GM18498 (cell line): Measurements from ENCODE around the gene LRRC4.
A peak's percentile ranks its signal among the peaks of the same experiment; 100 is the strongest.

Source experiments
- ATAC-seq: cut with Tn5 transposase; IDR thresholded peaks from one replicate; pipeline ENCODE4 v1.9.1; 2021; ENCODE audit warnings: mild to moderate bottlenecking, moderate library complexity; ENCODE audit not compliant: unreplicated experiment

LRRC4 gene

DNA sequence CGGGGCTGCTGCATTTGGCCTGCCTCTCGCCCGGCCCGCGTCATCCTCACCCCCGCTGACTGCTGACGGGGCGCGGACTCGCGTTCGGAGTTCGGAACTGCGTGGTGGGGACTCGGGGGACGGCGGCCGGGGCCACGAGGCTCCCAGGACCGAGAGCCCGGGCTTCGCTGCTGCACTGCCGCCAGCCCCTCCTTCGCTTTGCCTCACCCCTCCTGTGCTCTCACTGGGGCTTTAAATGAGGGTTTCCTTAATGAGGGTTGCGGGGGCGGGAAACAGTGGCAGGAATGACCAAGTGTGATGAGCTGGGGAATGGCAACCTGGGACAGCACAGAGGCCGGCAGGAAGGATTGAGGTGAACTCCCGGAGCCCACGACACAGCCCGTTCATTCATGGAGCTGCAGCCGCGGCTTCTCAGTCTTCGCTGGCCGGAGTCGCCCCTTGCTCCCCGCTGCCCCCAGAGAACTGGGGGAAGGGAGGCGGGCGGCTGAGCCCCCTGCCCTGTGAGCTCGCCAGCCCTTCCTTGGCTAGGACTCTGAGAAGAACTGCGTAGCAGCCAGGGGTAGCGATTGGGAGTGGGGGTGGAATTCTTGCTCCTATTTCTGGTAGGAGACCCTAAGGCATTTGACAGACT, 1.5 kb upstream of the LRRC4 start:
- ATAC-seq, result no peak

GRCh38 chr7:128031901-128032604, 816 bp upstream of the LRRC4 start:
- peak; percentile 68 for ATAC-seq

- ATAC-seq, result no peak
Observed at GRCh38 chr7:128030263-128030653, 979 bp downstream of the LRRC4 start.

GRCh38 chr7:128029405-128029995, 1.7 kb downstream of the LRRC4 start:
- ATAC-seq, result no peak

DNA sequence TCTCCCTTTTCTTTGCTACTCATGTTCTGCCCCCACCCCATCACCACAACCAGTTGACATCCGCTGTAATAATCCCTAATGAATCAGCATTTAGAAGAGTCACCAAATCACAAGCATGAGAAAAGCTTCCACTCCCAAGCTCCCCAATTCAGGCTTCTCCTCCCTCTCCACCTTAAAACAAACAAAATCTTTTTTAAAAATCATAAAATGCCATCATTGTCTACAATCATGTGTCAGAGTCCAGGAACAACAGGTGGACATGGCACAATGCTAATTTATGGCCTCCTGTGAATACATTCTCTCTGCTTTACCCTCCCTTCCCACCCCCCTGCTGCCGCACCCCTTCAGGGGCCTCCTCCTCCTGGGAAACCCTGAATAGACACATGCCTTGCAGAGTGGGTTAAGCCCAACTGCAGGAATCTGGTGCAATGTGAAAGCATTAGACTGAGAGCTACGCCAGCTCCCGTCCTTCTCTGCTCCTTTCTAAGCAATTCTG, 3.7 kb downstream of the LRRC4 start:
- ATAC-seq, result no peak

DNA sequence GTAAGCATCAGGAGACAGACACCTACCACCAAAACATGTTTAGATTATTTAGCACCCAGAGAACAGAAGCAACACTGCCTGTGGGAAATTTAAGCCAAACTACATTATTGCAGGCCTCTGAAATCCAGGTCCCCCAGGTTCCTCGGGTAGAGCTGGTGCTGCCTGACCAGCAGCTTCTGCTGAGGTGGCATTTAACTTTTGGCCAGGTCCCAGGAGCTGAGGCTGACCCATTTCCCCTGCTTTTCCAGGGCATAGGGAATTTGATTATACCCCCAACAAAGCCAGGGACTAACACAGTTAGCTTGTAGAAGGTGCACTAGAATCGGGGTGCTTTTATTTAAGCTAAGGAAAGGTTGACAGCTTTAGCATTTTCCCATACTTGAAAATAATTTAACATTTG, 4.7 kb downstream of the LRRC4 start:
- ATAC-seq, result no peak

DNA sequence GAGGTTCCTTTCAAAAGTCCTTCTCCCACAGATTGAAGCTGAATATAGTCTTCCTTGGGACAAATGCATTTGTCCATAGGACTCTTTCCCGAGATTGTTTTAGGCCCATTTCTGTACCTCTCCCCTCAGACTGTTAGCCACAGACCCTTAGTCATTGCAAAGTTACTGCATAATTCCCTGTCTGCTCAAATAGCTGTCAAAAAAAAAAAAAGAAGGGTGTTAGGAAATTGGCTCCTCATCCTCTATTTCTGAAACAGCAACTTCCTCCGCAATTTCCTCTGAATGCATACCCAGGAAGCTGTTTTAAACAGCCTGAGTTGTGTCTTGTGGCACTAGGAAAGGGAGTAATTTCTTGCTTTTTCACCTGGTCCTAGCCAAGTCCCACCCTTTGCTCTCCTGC, 5.4 kb downstream of the LRRC4 start:
- ATAC-seq, result no peak

GRCh38 chr7:128025380-128025779, 5.9 kb downstream of the LRRC4 start:
- ATAC-seq, result no peak

DNA sequence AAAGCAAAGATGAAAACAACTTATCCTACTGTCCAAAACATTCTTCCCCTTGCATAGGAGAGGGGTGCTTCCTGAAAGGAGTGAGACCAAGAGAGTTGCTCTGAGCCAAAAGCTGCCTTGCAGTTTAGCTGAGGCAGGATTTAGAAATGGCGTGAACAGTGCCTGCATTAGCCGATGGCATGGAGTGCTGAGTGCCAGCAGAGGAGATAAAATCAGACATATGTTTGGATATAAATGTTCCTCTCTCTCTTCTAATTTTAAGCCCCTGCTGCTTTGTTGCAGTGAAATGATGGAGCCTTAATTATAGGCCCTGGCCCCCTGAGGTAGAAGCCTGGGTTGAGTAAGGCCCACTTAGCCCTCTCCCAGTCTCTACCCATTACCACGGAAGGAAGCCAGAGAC, 7.1 kb downstream of the LRRC4 start:
- no peak for ATAC-seq

DNA sequence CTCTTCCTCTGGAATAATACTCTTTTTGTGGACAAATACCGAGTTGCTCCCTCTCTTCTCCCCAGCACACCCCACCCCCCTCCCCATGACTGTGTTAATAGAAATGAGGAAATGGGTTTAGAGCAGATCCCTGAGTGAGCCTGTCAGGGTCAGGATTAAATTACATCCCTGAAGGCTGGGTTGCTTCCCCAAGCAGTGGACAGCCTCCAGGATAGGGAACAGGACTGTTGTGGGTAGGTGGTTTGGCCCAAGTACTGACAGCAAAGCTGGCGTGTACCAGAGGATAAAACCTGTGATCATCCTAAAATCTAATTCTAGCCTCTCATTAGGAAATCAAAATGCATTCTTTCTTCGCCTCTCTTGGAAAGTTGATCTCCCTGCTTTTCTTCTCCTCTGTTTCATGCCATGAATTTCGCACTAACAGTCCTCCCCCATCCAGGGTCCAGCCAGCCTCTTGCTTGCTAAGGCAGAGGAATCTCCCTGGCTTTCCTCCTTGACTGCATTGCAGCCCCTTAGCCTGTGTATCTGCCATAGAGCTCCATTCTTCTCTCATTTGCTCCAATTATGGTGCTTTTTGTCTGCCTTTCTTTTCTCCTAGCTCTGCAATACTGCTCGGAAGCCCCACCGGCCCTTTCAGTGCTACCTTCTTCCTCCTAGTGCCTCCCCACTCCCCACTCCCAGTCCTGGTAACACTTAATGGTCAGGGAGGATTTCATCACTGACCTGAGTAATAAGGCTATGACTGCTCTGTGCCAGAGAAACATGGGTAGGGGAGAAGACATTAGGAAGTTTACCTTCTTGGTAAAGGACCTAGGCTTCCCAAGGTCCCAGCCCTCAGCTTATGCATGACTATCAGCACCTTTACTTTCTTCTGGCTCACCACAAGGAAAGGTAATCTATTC, 8.4 kb downstream of the LRRC4 start:
- no peak for ATAC-seq

DNA sequence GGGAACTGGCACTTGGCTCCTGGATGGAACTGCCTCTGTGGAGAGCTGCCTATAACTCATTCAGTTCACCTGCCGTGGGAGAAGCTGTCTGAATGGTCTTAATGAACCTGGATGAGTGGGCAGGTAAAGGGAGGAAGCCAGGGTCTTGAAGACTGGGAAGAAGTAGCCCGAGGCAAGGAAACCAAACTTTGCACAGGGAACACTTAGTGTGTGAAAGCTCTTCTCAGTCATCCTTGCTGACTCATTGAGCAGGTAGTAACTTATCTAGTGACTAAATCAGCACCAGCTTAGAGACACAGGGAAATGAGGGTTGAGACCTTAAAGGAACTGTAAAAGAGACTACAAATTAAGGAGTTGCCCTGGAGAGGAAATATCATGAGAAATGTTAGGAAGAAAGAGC, 9.9 kb downstream of the LRRC4 start:
- no peak for ATAC-seq

DNA sequence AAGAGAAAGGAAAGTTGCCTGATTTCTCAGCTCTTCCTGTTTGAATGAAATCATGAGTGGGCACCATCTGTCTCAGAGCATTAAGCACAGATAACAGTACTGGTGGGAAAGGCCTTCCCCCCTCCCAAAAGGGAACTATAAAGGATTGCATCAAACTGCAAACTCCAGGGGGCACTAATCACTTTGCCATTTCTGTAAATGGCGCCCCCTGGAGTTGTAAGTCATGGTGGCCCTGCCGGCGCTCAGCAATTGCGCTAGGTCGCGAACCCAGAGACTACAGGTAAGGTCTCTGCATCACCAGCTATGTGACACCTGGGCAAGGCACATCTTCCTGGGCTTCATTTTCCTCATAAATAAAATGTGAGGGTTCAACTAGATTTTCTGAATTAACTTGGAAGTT, 11.1 kb downstream of the LRRC4 start:
- ATAC-seq, result no peak

- ATAC-seq, result no peak
Observed at GRCh38 chr7:128019288-128019687, 11.9 kb downstream of the LRRC4 start.

- no peak for ATAC-seq
Observed at GRCh38 chr7:128017862-128018845, 13.1 kb downstream of the LRRC4 start.

GRCh38 chr7:128017460-128017859, 13.8 kb downstream of the LRRC4 start:
- ATAC-seq, result no peak

DNA sequence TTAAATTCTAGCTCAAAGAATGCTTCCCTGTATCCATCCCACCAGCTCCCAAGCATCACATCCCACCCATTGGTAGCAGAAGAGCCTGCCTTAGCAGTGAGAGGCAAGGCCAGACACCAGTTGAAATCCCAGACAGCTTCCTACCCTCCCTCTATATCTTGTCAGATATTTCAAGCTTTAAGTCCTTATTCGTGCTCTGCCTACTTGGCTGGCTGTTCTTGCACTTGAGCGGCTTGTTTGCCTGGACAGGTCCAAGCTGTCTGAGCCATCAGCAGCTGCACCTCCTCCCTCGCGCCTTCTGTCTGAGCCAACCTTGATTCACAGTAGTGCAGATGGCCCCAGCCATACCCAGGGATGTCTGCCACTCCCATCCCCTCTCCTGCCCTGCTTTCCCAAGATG, 16.4 kb downstream of the LRRC4 start:
- no peak for ATAC-seq

- ATAC-seq, result no peak
Observed at GRCh38 chr7:128011131-128011661, 20.0 kb downstream of the LRRC4 start.

DNA sequence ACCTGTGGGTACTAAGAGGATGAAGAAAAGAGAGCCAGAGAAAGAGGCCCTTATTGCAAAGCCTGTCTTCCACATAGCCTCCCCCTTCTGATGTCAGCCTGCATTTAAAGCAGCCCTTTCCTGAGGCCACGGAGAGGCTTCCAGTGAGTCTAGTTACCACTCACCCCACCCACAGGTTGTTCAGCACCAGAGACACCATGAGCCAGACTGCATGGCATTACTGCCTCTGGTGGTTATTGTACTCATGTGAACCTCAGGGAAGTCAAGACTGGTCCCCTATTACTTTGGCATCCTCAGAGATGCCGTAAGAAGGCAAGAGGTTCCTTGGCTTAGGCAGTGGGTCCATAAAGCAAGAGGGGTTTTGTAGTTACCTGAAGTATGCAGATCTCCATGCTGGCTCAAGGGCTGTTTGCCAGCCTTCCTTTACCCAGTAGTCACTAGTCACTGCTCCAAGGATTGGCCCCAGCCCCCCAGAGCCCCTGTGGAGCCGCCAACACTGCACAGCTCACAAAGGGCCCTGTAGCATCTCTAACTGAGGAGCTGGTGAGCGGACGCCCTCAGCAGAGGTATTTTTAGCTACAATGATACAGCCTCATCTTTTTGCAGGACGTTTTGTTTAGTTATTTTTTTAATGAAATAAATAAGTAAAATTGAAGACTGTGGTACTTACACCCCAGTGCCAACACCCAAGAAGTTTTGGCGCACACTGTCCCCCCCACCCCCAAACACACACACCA, 20.7 kb downstream of the LRRC4 start:
- ATAC-seq, result no peak

DNA sequence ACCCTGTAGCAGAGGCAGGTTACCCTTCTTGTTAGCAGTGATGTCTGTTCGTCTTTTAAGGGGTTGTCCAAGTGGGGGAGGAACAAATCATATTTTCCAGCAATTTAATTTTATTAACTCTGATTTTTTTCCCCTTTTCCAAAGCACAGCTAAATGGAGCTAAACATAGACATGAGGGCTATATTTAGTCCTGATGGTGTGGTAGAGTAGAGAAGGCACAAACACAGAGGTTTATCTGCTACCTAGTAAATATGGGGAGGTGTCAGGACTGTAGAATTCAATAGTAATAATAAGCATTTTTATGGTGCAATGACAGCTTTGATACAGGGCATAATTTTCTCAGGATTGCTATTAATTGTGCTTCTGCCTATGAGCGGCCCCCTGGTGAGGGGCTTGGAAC, 22.5 kb downstream of the LRRC4 start:
- no peak for ATAC-seq
